ENCODE measurements around the gene IFT25. TPM values are rescaled to one million over a fixed set of nuclear protein-coding genes. Genes with fewer than 3 reads are reported as not detected.

The IFT25 gene
- total and polyA plus RNA-seq, 2 donors = 24.0 to 63.7 TPM

DNA sequence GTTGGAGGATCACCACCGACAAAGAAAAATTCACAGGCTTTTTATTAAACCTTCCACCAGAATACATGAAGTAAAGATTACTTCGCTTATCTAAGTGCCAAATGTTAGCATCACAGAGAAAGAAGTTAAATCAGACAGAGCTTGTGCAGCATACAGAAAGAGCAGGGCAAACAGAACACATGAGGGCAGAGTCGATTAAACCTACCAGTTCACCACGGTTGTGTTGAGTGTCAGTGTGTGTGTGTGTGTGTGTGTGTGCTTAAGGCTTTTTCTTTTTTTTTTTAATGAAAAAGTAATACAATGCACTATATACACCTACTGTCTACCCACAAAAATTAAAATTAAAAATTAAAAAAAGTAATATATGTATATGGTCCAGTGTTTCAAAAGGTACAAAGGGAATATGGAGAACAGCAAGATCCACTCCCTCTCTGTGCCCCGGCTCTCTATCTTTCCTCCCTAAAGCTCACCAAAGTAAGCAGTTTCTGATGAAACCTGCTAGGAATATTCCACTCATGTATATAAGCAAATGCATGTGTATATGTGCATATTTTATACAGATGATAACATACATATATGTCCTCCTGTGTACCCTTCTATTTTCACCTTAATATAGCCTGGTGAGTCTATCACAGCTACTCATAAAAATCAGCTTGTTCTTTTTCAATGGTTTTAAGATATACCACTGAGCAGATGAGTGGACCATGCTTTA lies 73.6 kb downstream of the IFT25 start:
- peaks cover 2% of the 10 kb centered on the region for H3K36me3 ChIP-seq (ENCODE audit: insufficient read depth)
- DNase-seq (ENCODE audit: extremely low spot score) = no peak
- no peaks in the 10 kb centered on the region for H3K4me1 ChIP-seq (ENCODE audit: insufficient read depth)
- no peak overlapping the region for H3K4me3 ChIP-seq (ENCODE audit: low read depth, low read length)
- WGBS = 58% methylated on average over 5 of the region's 5 CpGs
- H3K27ac ChIP-seq (ENCODE audit: low read depth) = no peak overlapping the region

Other genes starting within 250 kb of the IFT25 start
- gene GLIS1, start 206.5 kb downstream of the IFT25 start, total RNA-seq = 0.42 TPM
- 2.0 TPM for gene GLIS1, start 206.5 kb downstream of the IFT25 start, polyA plus RNA-seq
- gene NDC1, start 107.4 kb downstream of the IFT25 start, total RNA-seq = 28.7 TPM
- 6.6 TPM for gene NDC1, start 107.4 kb downstream of the IFT25 start, polyA plus RNA-seq
- gene YIPF1, start 55.9 kb downstream of the IFT25 start, total RNA-seq = 18.1 TPM
- 24.8 TPM for gene YIPF1, start 55.9 kb downstream of the IFT25 start, polyA plus RNA-seq
- not detected for gene DIO1, start 51.5 kb downstream of the IFT25 start, total RNA-seq
- 0.08 TPM for gene DIO1, start 51.5 kb downstream of the IFT25 start, polyA plus RNA-seq
- gene LRRC42, start 651 bp upstream of the IFT25 start, total RNA-seq = 17.3 TPM
- 19.3 TPM for gene LRRC42, start 651 bp upstream of the IFT25 start, polyA plus RNA-seq
- not detected for gene LDLRAD1, start 72.5 kb upstream of the IFT25 start, total RNA-seq
- not detected for gene LDLRAD1, start 72.5 kb upstream of the IFT25 start, polyA plus RNA-seq
- 276 TPM for gene TMEM59, start 107.5 kb upstream of the IFT25 start, total RNA-seq
- gene TMEM59, start 107.5 kb upstream of the IFT25 start, polyA plus RNA-seq = 398 TPM
- 7.6 TPM for gene TCEANC2, start 107.9 kb upstream of the IFT25 start, total RNA-seq
- 3.4 TPM for gene TCEANC2, start 107.9 kb upstream of the IFT25 start, polyA plus RNA-seq
- gene CDCP2, start 207.3 kb upstream of the IFT25 start, total RNA-seq = not detected
- not detected for gene CDCP2, start 207.3 kb upstream of the IFT25 start, polyA plus RNA-seq

Measured in urinary bladder (tissue), 4 donors.